ENCODE measurements around the gene ERCC1. TPM values are rescaled to one million over a fixed set of nuclear protein-coding genes. Genes with fewer than 3 reads are reported as not detected.

ERCC1 gene
- total and polyA plus RNA-seq, 4 donors, result 19.2 to 28.7 (median 22.0) TPM

GRCh38 chr19:45419895-45420294, 3.8 kb downstream of the ERCC1 start:
- WGBS, result 68% methylated on average over 3 of the region's 3 CpGs
- H3K9ac ChIP-seq (ENCODE audit: low read depth in 1 of 2, low read length in 2 of 2), result no peak overlapping the region
- no peak for DNase-seq (ENCODE audit: low spot score)
- no peak overlapping the region for H3K27ac ChIP-seq (ENCODE audit: low read depth in 1 of 2, low read length in 2 of 2)
- no peak for TF ChIP-seq NR2F2 (IDR thresholded peaks at IDR 0.05)
- no peaks in the 10 kb centered on the region for H3K27me3 ChIP-seq (ENCODE audit: control insufficient read depth in 4 of 4, insufficient read depth in 4 of 4, low read length in 3 of 4)
- H3K4me3 ChIP-seq (ENCODE audit: low read depth in 1 of 3, low read length in 3 of 3), result no peak overlapping the region
- peaks cover 4 to 16% (median 8%) of the 10 kb centered on the region in 4 donors for H3K4me1 ChIP-seq (ENCODE audit: control insufficient read depth in 4 of 4, insufficient read depth in 4 of 4, low read length in 3 of 4)
- H3K9me3 ChIP-seq (ENCODE audit: control insufficient read depth in 4 of 4, low read length in 3 of 4), result no peaks in the 10 kb centered on the region
- H3K36me3 ChIP-seq (ENCODE audit: control insufficient read depth in 4 of 4, insufficient read depth in 3 of 4, low read depth in 1 of 4, low read length in 3 of 4), result peaks cover 0 to 20% (median 11%) of the 10 kb centered on the region in 4 donors

- H3K36me3 ChIP-seq (ENCODE audit: control insufficient read depth in 4 of 4, insufficient read depth in 3 of 4, low read depth in 1 of 4, low read length in 3 of 4), result peaks cover 3 to 25% (median 11%) of the 10 kb centered on the region in 4 donors
- peaks cover 3 to 16% (median 8%) of the 10 kb centered on the region in 4 donors for H3K4me1 ChIP-seq (ENCODE audit: control insufficient read depth in 4 of 4, insufficient read depth in 4 of 4, low read length in 3 of 4)
- 73% methylated on average over 4 of the region's 4 CpGs for WGBS
- no peak overlapping the region for H3K4me3 ChIP-seq (ENCODE audit: low read depth in 1 of 3, low read length in 3 of 3)
- H3K9ac ChIP-seq (ENCODE audit: low read depth in 1 of 2, low read length in 2 of 2), result no peak overlapping the region
- H3K9me3 ChIP-seq (ENCODE audit: control insufficient read depth in 4 of 4, low read length in 3 of 4), result no peaks in the 10 kb centered on the region
- no peak overlapping the region for H3K27ac ChIP-seq (ENCODE audit: low read depth in 1 of 2, low read length in 2 of 2)
- no peaks in the 10 kb centered on the region for H3K27me3 ChIP-seq (ENCODE audit: control insufficient read depth in 4 of 4, insufficient read depth in 4 of 4, low read length in 3 of 4)
- TF ChIP-seq FOXA1 (IDR thresholded peaks at IDR 0.05) (no peak), GABPA (IDR thresholded peaks at IDR 0.05 in 1 of 2, conservative IDR thresholded peaks at IDR 0.05 in 1 of 2) (no peak), MAX (IDR thresholded peaks at IDR 0.05) (no peak), CTCF (IDR thresholded peaks at IDR 0.05; ENCODE audit: low read depth, low read length, missing input control) (no peak), HNF4A (conservative IDR thresholded peaks at IDR 0.05) (no peak), YY1 (IDR thresholded peaks at IDR 0.05) (no peak), ATF3 (IDR thresholded peaks at IDR 0.05) (no peak), TAF1 (conservative IDR thresholded peaks at IDR 0.05) (no peak), REST (IDR thresholded peaks at IDR 0.05) (no peak), JUND (IDR thresholded peaks at IDR 0.05) (no peak), RXRA (IDR thresholded peaks at IDR 0.05) (no peak), ZBTB33 (IDR thresholded peaks at IDR 0.05) (no peak), HNF4G (IDR thresholded peaks at IDR 0.05) (no peak), RAD21 (IDR thresholded peaks at IDR 0.05) (no peak), EGR1 (IDR thresholded peaks at IDR 0.05; ENCODE audit: low read depth in 2 of 2) (no peak), FOXA2 (IDR thresholded peaks at IDR 0.05) (no peak), SP1 (IDR thresholded peaks at IDR 0.05) (no peak)
- no peak for DNase-seq (ENCODE audit: low spot score)
Measured at GRCh38 chr19:45419396-45419795, 4.3 kb downstream of the ERCC1 start.
